GM12878 (cell line): ENCODE data around the gene WWOX. TPM values are rescaled to one million over a fixed set of nuclear protein-coding genes. Genes with fewer than 3 reads are reported as not detected.

Experiments used
- ATAC-seq: fragments of 200-7000 bp; cut with Tn5 transposase; 3 replicates; pipeline ENCODE4 v1.9.1; 2020; ENCODE audit warnings: mild to moderate bottlenecking, moderate library complexity
- BruUV-seq: library from RNA; stranded (reverse); fragments of 400-500 nt; replicated peaks from 2 replicates; lab custom pipeline; 2021; lab: Mats Ljungman, UMichigan
- CTCF ChIA-PET: fragments of 300-600 bp; sonication (Branson Sonifier 250); formaldehyde crosslinking; extraction: SDS; loops from one replicate; lab custom pipeline; 2021; ENCODE audit warnings: inconsistent platforms; lab: Yijun Ruan, JAX
- POLR2A ChIA-PET: fragments of 350-600 bp; formaldehyde crosslinking; extraction: SDS; loops from one replicate; lab custom pipeline; 2021; ENCODE audit warnings: inconsistent platforms; lab: Charles Lee
- RAD21 ChIA-PET: fragments of 300-600 bp; sonication (Branson Sonifier 250); formaldehyde crosslinking; loops from one replicate; lab custom pipeline; 2023; ENCODE audit warnings: antibody characterized with exemption; ENCODE audit not compliant: unreplicated experiment; lab: Charles Lee
- SMC1A ChIA-PET: fragments of 300-600 bp; sonication (Branson Sonifier 250); formaldehyde crosslinking; loops from one replicate; lab custom pipeline; 2023; ENCODE audit not compliant: unreplicated experiment, uncharacterized antibody; lab: Charles Lee
- DNase-seq: peaks from one replicate; pipeline ENCODE4 v3.0.0-alpha.2; 2011; ENCODE audit warnings: low read depth, low spot score
- FAIRE-seq: peaks from 3 replicates; lab custom pipeline; 2011; peaks lifted over from hg19 to GRCh38; lab: Jason Lieb, UNC
- H2AFZ ChIP-seq: 2 replicates; pipeline ENCODE4 v1.6.0; 2011; ENCODE audit warnings: low read depth, low read length, control low read depth; ENCODE audit not compliant: control insufficient read depth
- H3K27ac ChIP-seq: 2 replicates; pipeline ENCODE4 v1.5.1; 2011; ENCODE audit warnings: control low read depth; ENCODE audit not compliant: control insufficient read depth, insufficient read depth
- H3K27me3 ChIP-seq, 2 experiments: replicated peaks in 1 of 2; 2 replicates each; pipeline versions ENCODE4 v1.6.0 to v1.6.1; 2011; ENCODE audit warnings: low read length in 1 of 2; ENCODE audit not compliant: control insufficient read depth in 2 of 2, insufficient read depth in 2 of 2
- H3K36me3 ChIP-seq, 2 experiments: 2 replicates each; pipeline ENCODE4 v1.5.1; 2011; ENCODE audit warnings: low read length in 1 of 2; ENCODE audit not compliant: control insufficient read depth in 2 of 2, insufficient read depth in 2 of 2
- H3K4me1 ChIP-seq: 2 replicates; pipeline ENCODE4 v1.6.1; 2011; ENCODE audit warnings: mild to moderate bottlenecking, low read length, moderate library complexity, mixed read lengths; ENCODE audit not compliant: control insufficient read depth, insufficient read depth
- H3K4me2 ChIP-seq: 2 replicates; pipeline ENCODE4 v1.6.0; 2011; ENCODE audit warnings: control low read depth; ENCODE audit not compliant: control insufficient read depth, insufficient read depth
- H3K4me3 ChIP-seq: fragments of 200-600 bp; sonication (generic); 2 replicates; pipeline ENCODE4 v1.5.1; 2016
- H3K79me2 ChIP-seq: 2 replicates; pipeline ENCODE4 v1.6.0; 2011; ENCODE audit warnings: low read length; ENCODE audit not compliant: control insufficient read depth, insufficient read depth
- H3K9ac ChIP-seq: 2 replicates; pipeline ENCODE4 v1.8.0; 2011; ENCODE audit warnings: low read length, control low read depth, mixed read lengths; ENCODE audit not compliant: control insufficient read depth, insufficient read depth
- H3K9me3 ChIP-seq: replicated peaks from 3 replicates; pipeline ENCODE4 v1.5.1; 2011; ENCODE audit warnings: mild to moderate bottlenecking, low read length; ENCODE audit not compliant: control insufficient read depth, insufficient read depth
- H4K20me1 ChIP-seq: 2 replicates; pipeline ENCODE4 v1.6.0; 2011; ENCODE audit not compliant: control insufficient read depth, insufficient read depth
- ESRRA ChIP-seq: IDR thresholded peaks from 2 replicates; pipeline ENCODE4 v1.6.1; 2012; ENCODE audit warnings: mild to moderate bottlenecking, low read length, improper control_type of control experiment
- JUND ChIP-seq: IDR thresholded peaks from 2 replicates; pipeline ENCODE4 v1.6.1; 2012; ENCODE audit warnings: low read depth, mild to moderate bottlenecking, low read length, improper control_type of control experiment, moderate library complexity
- KAT2A ChIP-seq: conservative IDR thresholded peaks from 2 replicates; pipeline ENCODE4 v1.6.1; 2011; ENCODE audit warnings: low read depth, low read length; ENCODE audit not compliant: control insufficient read depth
- MEF2A ChIP-seq: IDR thresholded peaks from 2 replicates; pipeline ENCODE4 v1.6.1; 2011; ENCODE audit warnings: low read depth, mild to moderate bottlenecking, low read length, moderate library complexity; ENCODE audit not compliant: insufficient read depth
- NBN ChIP-seq: fragments of 450-650 bp; IDR thresholded peaks from 2 replicates; pipeline ENCODE4 v1.6.1; 2016
- RELA ChIP-seq: fragments of 450-650 bp; IDR thresholded peaks from 2 replicates; pipeline ENCODE4 v1.8.0; 2014; ENCODE audit warnings: borderline replicate concordance; ENCODE audit not compliant: partially characterized antibody
- TCF12 ChIP-seq: IDR thresholded peaks from 2 replicates; pipeline ENCODE4 v1.6.1; 2011; ENCODE audit warnings: low read depth, mild to moderate bottlenecking, low read length
- ZNF687 ChIP-seq: fragments of 450-650 bp; IDR thresholded peaks from 2 replicates; pipeline ENCODE4 v1.6.1; 2017; ENCODE audit warnings: mild to moderate bottlenecking, moderate library complexity
- whole genome bisulfite sequencing: methylation state at CpG from one replicate; pipeline ENCODE4 v1.1.6; 2016; ENCODE audit warnings: low lambda C conversion rate; ENCODE audit not compliant: insufficient replicate concordance, insufficient coverage; ENCODE audit errors: missing lambda C conversion rate; 5-methylcytosine and 5-hydroxymethylcytosine counted together
- in situ Hi-C: fragments of 300-500 bp; cut with MboI; formaldehyde crosslinking; loops from 9 replicates; pipeline ENCODE4 v1.14.3; 2018; ENCODE audit warnings: mixed read lengths
- intact Hi-C: fragments of 100-400 bp; cut with micrococcal nuclease; formaldehyde crosslinking; loops from one replicate; pipeline ENCODE4 v1.14.2; 2022; ENCODE audit not compliant: unreplicated experiment
- polyA plus RNA-seq, 11 experiments: library from polyadenylated mRNA; depleted of rRNA in 4 of 11; unstranded in 6 of 11; stranded (reverse) in 5 of 11; fragments of >200 nt; fragmentation: Nextera tagmentation in 4 of 11; fragmentation: Illumina TruSeq in 1 of 11; extraction: Ambion mirVana in 4 of 11; extraction: Trizol in 1 of 11; gene quantifications; 1 replicate in 1 of 11; 2 replicates in 10 of 11; pipeline versions ENCODE4 v1.2.1 to v1.2.3, GENCODE V29; 2011 to 2016; ENCODE audit warnings: inconsistent platforms in 2 of 11, missing spikeins in 2 of 11, low read depth in 1 of 11
- total RNA-seq, 4 experiments: library from RNA; depleted of rRNA in 3 of 4; stranded (reverse); fragments of >200 nt in 3 of 4; fragmentation: Illumina TruSeq in 1 of 4; extraction: Trizol in 1 of 4; gene quantifications; 2 replicates each; pipeline versions ENCODE4 v1.2.1 to v1.2.3, GENCODE V29; 2013 to 2021

WWOX gene
- total and polyA plus RNA-seq, 10 of the 15 experiments (the other 5 are each of a cell fraction or from before 2014, with no cell fraction given) = 2.8 to 24.4 (median 17.8) TPM

GRCh38 chr16:78462288-78463208 lies 363.1 kb downstream of the WWOX start:
- ChIA-PET SMC1A (no interaction called here), POLR2A (no interaction called here), RAD21 (no interaction called here), CTCF (no interaction called here)
- no peaks in the 10 kb centered on the region for H3K79me2 ChIP-seq
- no peaks in the 10 kb centered on the region for H3K27me3 ChIP-seq
- no peaks in the 10 kb centered on the region for H3K9me3 ChIP-seq
- FAIRE-seq (no peak), ATAC-seq (no peak), DNase-seq (no peak)
- H3K4me1 ChIP-seq = no peaks in the 10 kb centered on the region
- TF ChIP-seq NBN (no peak), MEF2A (no peak), ESRRA (no peak), JUND (no peak), RELA (no peak), TCF12 (no peak), ZNF687 (no peak), KAT2A (no peak)
- H3K27ac ChIP-seq = no peak overlapping the region
- no peaks in the 10 kb centered on the region for H4K20me1 ChIP-seq
- BruUV-seq = no TSS peak
- no peak overlapping the region for H3K4me3 ChIP-seq
- no peak overlapping the region for H3K4me2 ChIP-seq
- H2AFZ ChIP-seq = no peak overlapping the region
- intact Hi-C loops = no loop called here
- in situ Hi-C loops = no loop called here
- no peaks in the 10 kb centered on the region for H3K36me3 ChIP-seq
- no peak overlapping the region for H3K9ac ChIP-seq
- 74% methylated on average over 24 of the region's 24 CpGs for WGBS
